Upper lobe of left lung (tissue), 4 donors: ENCODE data around the gene KPNA3.

ENCODE experiments used
- CTCF ChIP-seq, 6 experiments: fragments of 450-650 bp in 4 of 6; fragments of 200-600 bp in 2 of 6; sonication (generic) in 2 of 6; IDR thresholded peaks; one replicate each; pipeline ENCODE4 v1.5.1; 2016 to 2019; ENCODE audit warnings: antibody characterized with exemption in 6 of 6
- EP300 ChIP-seq, 4 donors: sonication (generic); formaldehyde crosslinking; IDR thresholded peaks; one replicate each; pipeline ENCODE4 v1.5.1; 2017; ENCODE audit warnings: antibody characterized with exemption in 4 of 4, control low read depth in 2 of 4
- POLR2A ChIP-seq, 4 donors: fragments of 450-650 bp; IDR thresholded peaks; one replicate each; pipeline ENCODE4 v1.5.1; 2016 to 2017; ENCODE audit warnings: antibody characterized with exemption in 4 of 4, mild to moderate bottlenecking in 2 of 4
- POLR2AphosphoS5 ChIP-seq, 2 donors: sonication (generic); formaldehyde crosslinking; IDR thresholded peaks; one replicate each; pipeline ENCODE4 v1.5.1; 2017; ENCODE audit warnings: antibody characterized with exemption in 2 of 2

GRCh38 chr13:49827891-49828290, 35.4 kb upstream of the KPNA3 start:
- no peak for TF ChIP-seq POLR2AphosphoS5 (IDR thresholded peaks at IDR 0.05)
- no peak for TF ChIP-seq POLR2A (IDR thresholded peaks at IDR 0.05)
- no peak for TF ChIP-seq CTCF (IDR thresholded peaks at IDR 0.05)
- TF ChIP-seq EP300 (IDR thresholded peaks at IDR 0.05) = no peak
